NT2/D1 (cell line): Measurements from ENCODE around the gene NDUFS6.

Experiments used
- YY1 ChIP-seq: IDR thresholded peaks from 2 replicates; pipeline ENCODE4 v1.6.1; 2011; ENCODE audit not compliant: insufficient read length, insufficient read depth
- ZNF274 ChIP-seq: IDR thresholded peaks from 2 replicates; pipeline ENCODE4 v1.6.1; 2011; ENCODE audit warnings: mild to moderate bottlenecking, low read depth, low read length

- TF ChIP-seq YY1 (no peak), ZNF274 (no peak)
Measured at GRCh38 chr5:1762883-1763547, 38.2 kb upstream of the NDUFS6 start.
